Upper lobe of left lung (tissue), 6 donors: ENCODE results near the gene CTNNBIP1. TPM values are rescaled to one million over a fixed set of nuclear protein-coding genes. Genes with fewer than 3 reads are reported as not detected.

ENCODE experiments used
- ATAC-seq, 2 donors: fragments of 200-7000 bp; cut with Tn5 transposase; one replicate each; pipeline ENCODE4 v1.9.1; 2022; ENCODE audit warnings: mild to moderate bottlenecking in 2 of 2, moderate library complexity in 2 of 2; ENCODE audit not compliant: low FRiP score in 2 of 2
- DNase-seq, 2 donors: peaks; one replicate each; pipeline ENCODE4 v3.0.0-alpha.2; 2019 to 2020
- H3K27ac ChIP-seq, 4 donors: fragments of 200-600 bp; sonication (generic); one replicate each; pipeline ENCODE4 v1.5.1; 2016 to 2019
- H3K27me3 ChIP-seq, 4 donors: fragments of 200-600 bp; sonication (generic); one replicate each; pipeline ENCODE4 v1.5.1; 2017 to 2019
- H3K36me3 ChIP-seq, 4 donors: fragments of 200-600 bp; sonication (generic); one replicate each; pipeline ENCODE4 v1.5.1; 2016 to 2019
- H3K4me1 ChIP-seq, 4 donors: fragments of 200-600 bp; sonication (generic); one replicate each; pipeline ENCODE4 v1.5.1; 2018 to 2019
- H3K4me3 ChIP-seq, 4 donors: fragments of 200-600 bp; sonication (generic); one replicate each; pipeline ENCODE4 v1.5.1; 2017 to 2019; ENCODE audit warnings: mild to moderate bottlenecking in 2 of 4, moderate library complexity in 1 of 4
- H3K9me3 ChIP-seq, 4 donors: fragments of 200-600 bp; sonication (generic); one replicate each; pipeline ENCODE4 v1.5.1; 2018 to 2019
- CTCF ChIP-seq, 6 experiments: fragments of 450-650 bp in 4 of 6; fragments of 200-600 bp in 2 of 6; sonication (generic) in 2 of 6; IDR thresholded peaks; one replicate each; pipeline ENCODE4 v1.5.1; 2016 to 2019; ENCODE audit warnings: antibody characterized with exemption in 6 of 6
- EP300 ChIP-seq, 4 donors: sonication (generic); formaldehyde crosslinking; IDR thresholded peaks; one replicate each; pipeline ENCODE4 v1.5.1; 2017; ENCODE audit warnings: antibody characterized with exemption in 4 of 4, control low read depth in 2 of 4
- POLR2A ChIP-seq, 4 donors: fragments of 450-650 bp; IDR thresholded peaks; one replicate each; pipeline ENCODE4 v1.5.1; 2016 to 2017; ENCODE audit warnings: antibody characterized with exemption in 4 of 4, mild to moderate bottlenecking in 2 of 4
- POLR2AphosphoS5 ChIP-seq, 2 donors: sonication (generic); formaldehyde crosslinking; IDR thresholded peaks; one replicate each; pipeline ENCODE4 v1.5.1; 2017; ENCODE audit warnings: antibody characterized with exemption in 2 of 2
- WGBS, 2 donors: methylation state at CpG; one replicate each; pipeline ENCODE4 v1.1.5; 2017 to 2018; 5-methylcytosine and 5-hydroxymethylcytosine counted together
- total RNA-seq, 6 donors: library from RNA; depleted of rRNA in 4 of 6; stranded (reverse); fragments of >200 nt in 4 of 6; gene quantifications; one replicate each; pipeline versions ENCODE4 v1.1.0 to v1.2.1, GENCODE V29; 2016 to 2021
- donor health status: DM: no; HTN: no; CAD: no; lungs with moderate emphysema.
- donor health status: DM: no; HTN: yes; CAD: no; lungs with severe emphysema.

CTNNBIP1 gene
- total RNA-seq, 6 donors from 2014 or later = 39.8 to 85.8 (median 73.1) TPM

- H3K27me3 ChIP-seq = no peaks in the 10 kb centered on the region
- peaks cover 3 to 21% (median 7%) of the 10 kb centered on the region in 4 donors for H3K4me1 ChIP-seq
- no peak overlapping the region for H3K4me3 ChIP-seq
- H3K27ac ChIP-seq = no peak overlapping the region
- ATAC-seq = no peak
- DNase-seq = no peak
- WGBS, 2 donors = 97 to 98% methylated on average over 2 of the region's 2 CpGs
- H3K36me3 ChIP-seq = peaks cover 0 to 21% (median 8%) of the 10 kb centered on the region in 4 donors
- TF ChIP-seq CTCF (IDR thresholded peaks at IDR 0.05) (no peak), EP300 (IDR thresholded peaks at IDR 0.05) (no peak), POLR2A (IDR thresholded peaks at IDR 0.05) (no peak), POLR2AphosphoS5 (IDR thresholded peaks at IDR 0.05) (no peak)
- no peaks in the 10 kb centered on the region for H3K9me3 ChIP-seq
These were observed 62.8 kb downstream of the CTNNBIP1 start for GRCh38 chr1:9847269-9847668.

- Histone ChIP-seq H3K9me3 (no peaks in the 10 kb centered on the region), H3K4me3 (no peak overlapping the region), H3K36me3 (peaks cover 0 to 17% (median 8%) of the 10 kb centered on the region in 4 donors), H3K27ac (no peak overlapping the region), H3K4me1 (peaks cover 3 to 21% (median 7%) of the 10 kb centered on the region in 4 donors), H3K27me3 (no peaks in the 10 kb centered on the region)
- DNase-seq (no peak), ATAC-seq (no peak)
- no peak for TF ChIP-seq POLR2AphosphoS5 (IDR thresholded peaks at IDR 0.05)
- TF ChIP-seq EP300 (IDR thresholded peaks at IDR 0.05) = no peak
- TF ChIP-seq POLR2A (IDR thresholded peaks at IDR 0.05) = no peak
- WGBS, 2 donors = 87 to 88% methylated on average over 16 to 17 of the region's 17 CpGs
These were observed 63.4 kb downstream of the CTNNBIP1 start for GRCh38 chr1:9846611-9847171.

GRCh38 chr1:9845914-9846313, 64.2 kb downstream of the CTNNBIP1 start:
- Histone ChIP-seq H3K4me3 (no peak overlapping the region), H3K9me3 (no peaks in the 10 kb centered on the region), H3K4me1 (peaks cover 3 to 21% (median 7%) of the 10 kb centered on the region in 4 donors), H3K27me3 (no peaks in the 10 kb centered on the region), H3K36me3 (peaks cover 0 to 17% (median 8%) of the 10 kb centered on the region in 4 donors), H3K27ac (no peak overlapping the region)
- TF ChIP-seq EP300 (IDR thresholded peaks at IDR 0.05) (no peak), POLR2AphosphoS5 (IDR thresholded peaks at IDR 0.05) (no peak), CTCF (IDR thresholded peaks at IDR 0.05) (no peak), POLR2A (IDR thresholded peaks at IDR 0.05) (no peak)
- WGBS, 2 donors = 66 to 69% methylated on average over 9 of the region's 9 CpGs
- ATAC-seq (no peak), DNase-seq (peak in 1 of 2 donors; percentile 73)

GRCh38 chr1:9844756-9845155, 65.3 kb downstream of the CTNNBIP1 start:
- Histone ChIP-seq H3K4me3 (no peak overlapping the region), H3K36me3 (peaks cover 0 to 9% (median 3%) of the 10 kb centered on the region in 4 donors), H3K4me1 (peaks cover 3 to 21% (median 7%) of the 10 kb centered on the region in 4 donors), H3K27ac (no peak overlapping the region), H3K27me3 (no peaks in the 10 kb centered on the region), H3K9me3 (no peaks in the 10 kb centered on the region)
- ATAC-seq (no peak), DNase-seq (no peak)
- 88% methylated on average over 6 to 7 of the region's 7 CpGs for WGBS, 2 donors
- TF ChIP-seq CTCF (IDR thresholded peaks at IDR 0.05) (no peak), POLR2A (IDR thresholded peaks at IDR 0.05) (no peak), POLR2AphosphoS5 (IDR thresholded peaks at IDR 0.05) (no peak), EP300 (IDR thresholded peaks at IDR 0.05) (no peak)

- no peak overlapping the region for H3K4me3 ChIP-seq
- H3K4me1 ChIP-seq = peaks cover 3 to 21% (median 7%) of the 10 kb centered on the region in 4 donors
These were observed 66.0 kb downstream of the CTNNBIP1 start for GRCh38 chr1:9844106-9844505.

More at GRCh38 chr1:9844106-9844505, 66.0 kb downstream of the CTNNBIP1 start:
- Histone ChIP-seq H3K9me3 (no peaks in the 10 kb centered on the region), H3K36me3 (peaks cover 0 to 2% (median 0%) of the 10 kb centered on the region in 4 donors), H3K27ac (no peak overlapping the region), H3K27me3 (no peaks in the 10 kb centered on the region)
- peak in 1 of 2 donors; percentile 52 for DNase-seq
- TF ChIP-seq POLR2A (IDR thresholded peaks at IDR 0.05) (no peak), POLR2AphosphoS5 (IDR thresholded peaks at IDR 0.05) (no peak), EP300 (IDR thresholded peaks at IDR 0.05) (no peak), CTCF (IDR thresholded peaks at IDR 0.05) (no peak)
- no peak for ATAC-seq
- WGBS, 2 donors = 31 to 65% methylated on average over 2 to 12 of the region's 12 CpGs
